GM21447 (cell line): Measurements from ENCODE around the gene KDM6B.
"Not testable (repeated sequence)": the region's sequence is repeated elsewhere in the genome, so short reads cannot be mapped to it uniquely, and the experiment has no call there.

Experiments used
- ATAC-seq: cut with Tn5 transposase; IDR thresholded peaks from one replicate; pipeline ENCODE4 v1.9.1; 2021; ENCODE audit not compliant: unreplicated experiment

KDM6B gene

GRCh38 chr17:7852262-7852670 is 18.2 kb downstream of the KDM6B start:
- no peak for ATAC-seq

DNA sequence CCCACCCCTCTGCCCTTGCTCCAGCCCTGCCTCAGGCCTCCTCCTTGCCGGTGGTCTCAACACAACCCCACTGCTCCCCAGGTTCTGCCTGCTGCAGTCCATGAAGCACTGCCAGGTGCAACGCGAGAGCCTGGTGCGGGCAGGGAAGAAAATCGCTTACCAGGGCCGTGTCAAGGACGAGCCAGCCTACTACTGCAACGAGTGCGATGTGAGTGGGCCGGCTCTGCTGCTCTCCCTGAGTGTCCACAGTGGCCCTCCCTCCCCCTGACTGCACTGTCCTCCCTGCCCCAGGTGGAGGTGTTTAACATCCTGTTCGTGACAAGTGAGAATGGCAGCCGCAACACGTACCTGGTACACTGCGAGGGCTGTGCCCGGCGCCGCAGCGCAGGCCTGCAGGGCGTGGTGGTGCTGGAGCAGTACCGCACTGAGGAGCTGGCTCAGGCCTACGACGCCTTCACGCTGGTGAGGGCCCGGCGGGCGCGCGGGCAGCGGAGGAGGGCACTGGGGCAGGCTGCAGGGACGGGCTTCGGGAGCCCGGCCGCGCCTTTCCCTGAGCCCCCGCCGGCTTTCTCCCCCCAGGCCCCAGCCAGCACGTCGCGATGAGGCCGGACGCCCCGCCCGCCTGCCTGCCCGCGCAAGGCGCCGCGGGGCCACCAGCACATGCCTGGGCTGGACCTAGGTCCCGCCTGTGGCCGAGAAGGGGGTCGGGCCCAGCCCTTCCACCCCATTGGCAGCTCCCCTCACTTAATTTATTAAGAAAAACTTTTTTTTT is 19.1 kb downstream of the KDM6B start:
- ATAC-seq = no peak

DNA sequence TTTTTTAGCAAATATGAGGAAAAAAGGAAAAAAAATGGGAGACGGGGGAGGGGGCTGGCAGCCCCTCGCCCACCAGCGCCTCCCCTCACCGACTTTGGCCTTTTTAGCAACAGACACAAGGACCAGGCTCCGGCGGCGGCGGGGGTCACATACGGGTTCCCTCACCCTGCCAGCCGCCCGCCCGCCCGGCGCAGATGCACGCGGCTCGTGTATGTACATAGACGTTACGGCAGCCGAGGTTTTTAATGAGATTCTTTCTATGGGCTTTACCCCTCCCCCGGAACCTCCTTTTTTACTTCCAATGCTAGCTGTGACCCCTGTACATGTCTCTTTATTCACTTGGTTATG is 19.6 kb downstream of the KDM6B start:
- ATAC-seq = no peak

GRCh38 chr17:7854078-7854777 is 20.2 kb downstream of the KDM6B start:
- ATAC-seq = no peak

- no peak for ATAC-seq
Measured at GRCh38 chr17:7854851-7855659, 21.0 kb downstream of the KDM6B start, which contains the start of gene TMEM88. Gene TMEM88 (plus strand): TSS chr17:7855066. CDS start chr17:7855075, 9 bp downstream.

- no peak for ATAC-seq
Measured at GRCh38 chr17:7855660-7856010, 21.6 kb downstream of the KDM6B start.

- no peak for ATAC-seq
Measured at GRCh38 chr17:7856011-7856810, 22.2 kb downstream of the KDM6B start.

- ATAC-seq = peak; percentile 72
Measured at GRCh38 chr17:7856811-7857712, 23.0 kb downstream of the KDM6B start, which contains the start of gene NAA38. Gene NAA38 (minus strand): TSS chr17:7857559. CDS start chr17:7857463, 96 bp downstream.

DNA sequence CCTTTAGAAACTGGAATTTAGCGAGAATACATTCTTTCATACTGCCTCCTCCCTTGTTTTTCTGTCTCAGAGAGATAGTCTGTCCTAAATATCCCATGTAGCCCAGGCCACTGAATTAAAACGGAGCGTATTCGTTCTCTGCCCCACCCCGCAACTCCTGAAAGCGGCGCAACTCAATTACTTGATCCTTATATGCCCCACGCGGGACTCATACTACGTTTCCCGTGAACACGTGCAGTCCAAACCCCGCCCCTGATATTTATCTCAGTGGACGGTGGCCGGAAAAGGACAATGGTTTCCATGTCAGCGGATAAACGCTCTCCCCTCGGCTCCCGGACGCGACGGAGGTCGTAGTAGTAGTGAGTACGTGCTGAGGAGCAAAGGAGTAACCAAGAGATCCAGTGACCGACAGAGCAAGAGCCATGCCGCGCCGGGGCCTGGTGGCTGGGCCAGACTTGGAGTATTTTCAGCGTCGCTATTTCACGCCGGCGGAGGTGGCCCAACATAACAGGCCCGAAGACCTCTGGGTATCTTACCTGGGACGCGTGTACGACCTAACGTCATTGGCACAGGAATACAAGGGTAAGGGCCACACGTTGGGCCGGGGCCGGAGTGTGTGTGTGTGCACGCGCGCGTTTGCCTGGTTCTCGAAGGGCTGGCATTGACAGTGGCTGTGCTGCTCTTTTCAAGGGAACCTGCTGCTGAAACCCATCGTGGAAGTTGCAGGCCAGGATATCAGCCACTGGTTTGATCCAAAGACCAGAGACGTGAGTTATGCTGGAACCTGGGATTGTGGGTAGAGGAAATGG is 23.9 kb downstream of the KDM6B start, which contains the start of gene CYB5D1:
Gene CYB5D1 (plus strand): TSS at position 291 of the 809 bp plus-strand sequence. CDS start 132 bp downstream, at position 423.
- peak; percentile 28 for ATAC-seq

- ATAC-seq = no peak
Measured at GRCh38 chr17:7858522-7858810, 24.4 kb downstream of the KDM6B start.

DNA sequence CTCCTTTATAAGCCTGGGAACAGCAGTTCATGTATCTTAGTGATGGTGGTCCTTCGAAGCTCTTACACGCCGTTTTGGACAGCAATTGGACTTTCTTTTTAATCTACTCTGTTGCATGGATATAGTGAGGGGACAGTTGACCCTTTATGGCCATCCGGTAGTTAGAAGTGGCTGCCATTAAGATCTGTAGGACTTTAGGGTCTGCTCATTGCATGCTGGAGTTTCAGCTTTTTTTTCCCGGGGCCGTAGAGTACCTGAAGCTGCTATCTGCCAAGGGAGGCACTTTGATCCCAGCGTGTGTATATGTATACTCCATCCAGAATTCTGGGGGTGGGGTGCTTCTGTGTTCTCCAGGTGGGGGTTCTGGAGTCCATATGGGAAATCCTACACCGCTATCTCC is 25.0 kb downstream of the KDM6B start:
- ATAC-seq = no peak

DNA sequence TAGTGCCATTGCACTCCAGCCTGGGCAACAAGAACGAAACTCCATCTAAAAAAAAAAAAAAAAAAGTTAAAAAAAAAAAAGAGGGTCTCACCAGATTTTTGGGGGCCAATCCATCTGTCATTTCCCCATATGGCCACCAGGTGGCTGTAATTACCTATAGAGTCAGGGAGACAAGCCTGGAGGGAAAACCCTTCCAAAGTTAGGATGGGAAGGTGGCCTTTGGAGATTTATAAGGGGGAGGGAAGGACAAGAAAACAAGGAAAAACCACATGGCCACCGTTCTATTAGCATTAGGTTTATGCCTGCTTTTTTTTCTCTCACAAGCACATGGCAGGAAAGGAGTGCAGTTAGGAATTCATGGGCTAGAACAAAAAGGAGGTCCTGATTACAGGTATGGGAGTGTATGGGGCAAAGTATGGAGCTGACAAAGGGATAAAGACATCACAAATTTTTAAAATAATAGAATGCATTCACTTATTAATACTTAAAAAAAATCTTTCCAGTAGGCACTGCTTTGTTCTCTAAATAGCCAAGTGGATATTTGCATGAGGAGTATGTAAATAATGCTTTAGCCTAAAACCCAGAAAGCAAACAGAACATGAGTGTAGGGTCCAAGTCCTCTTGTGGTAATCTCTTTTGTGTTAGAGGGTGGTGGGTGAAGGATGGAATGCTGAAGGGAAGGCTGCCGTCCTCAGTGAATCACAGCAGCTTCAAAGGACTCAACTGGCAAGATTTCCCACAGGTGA is 28.8 kb downstream of the KDM6B start:
- ATAC-seq = no peak

DNA sequence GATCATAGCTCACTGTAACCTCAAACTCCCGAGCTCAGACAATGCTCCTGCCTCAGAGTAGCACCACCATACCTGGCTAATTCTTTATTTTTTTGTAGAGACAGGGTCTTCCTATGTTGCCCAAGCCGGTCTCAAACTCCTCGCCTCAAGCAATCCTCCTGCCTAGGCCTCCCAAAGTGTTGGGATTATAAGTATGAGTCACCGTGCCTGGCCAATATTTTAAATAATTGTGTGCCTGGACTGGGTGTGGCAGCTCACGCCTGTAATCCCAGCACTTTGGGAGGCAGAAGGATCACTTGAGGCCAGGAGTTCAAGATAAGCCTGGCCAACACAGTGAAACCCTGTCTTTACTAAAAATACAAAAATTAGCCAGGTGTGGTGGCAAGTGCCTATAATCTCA is 30.4 kb downstream of the KDM6B start:
- ATAC-seq = not testable (repeated sequence)

GRCh38 chr17:7864995-7865650 is 31.1 kb downstream of the KDM6B start:
- no peak for ATAC-seq

- ATAC-seq = no peak
Measured at GRCh38 chr17:7867881-7868329, 33.9 kb downstream of the KDM6B start.

GRCh38 chr17:7873051-7873450 is 39.0 kb downstream of the KDM6B start:
- ATAC-seq = no peak

- ATAC-seq = no peak
Measured at GRCh38 chr17:7875804-7876370, 41.9 kb downstream of the KDM6B start.
